ENCODE results near the gene CALHM5.

- TF ChIP-seq CTCF (IDR thresholded peaks at IDR 0.05 in 4 of 5, conservative IDR thresholded peaks at IDR 0.05 in 1 of 5) (no peak), POLR2A (IDR thresholded peaks at IDR 0.05) (no peak)
These were observed 43.1 kb upstream of the CALHM5 start for GRCh38 chr6:116468293-116468692.
